BLaER1 (cell line): ENCODE measurements around the gene APOL3.
"Not testable (repeated sequence)": the region's sequence is repeated elsewhere in the genome, so short reads cannot be mapped to it uniquely, and the experiment has no call there.

ENCODE experiments used
- H3K27ac ChIP-seq: shearing (Covaris generic); formaldehyde crosslinking; 2 replicates; pipeline ENCODE4 v1.8.1; 2022
- H3K27me3 ChIP-seq: shearing (Covaris generic); formaldehyde crosslinking; 2 replicates; pipeline ENCODE4 v1.8.1; 2022
- H3K36me3 ChIP-seq: shearing (Covaris generic); formaldehyde crosslinking; 2 replicates; pipeline ENCODE4 v1.8.1; 2022
- H3K4me1 ChIP-seq: shearing (Covaris generic); formaldehyde crosslinking; 2 replicates; pipeline ENCODE4 v1.8.1; 2022
- H3K4me2 ChIP-seq: shearing (Covaris generic); formaldehyde crosslinking; 2 replicates; pipeline ENCODE4 v1.8.1; 2022
- H3K4me3 ChIP-seq: shearing (Covaris generic); formaldehyde crosslinking; 2 replicates; pipeline ENCODE4 v1.8.1; 2022
- H3K9ac ChIP-seq: shearing (Covaris generic); formaldehyde crosslinking; 2 replicates; pipeline ENCODE4 v1.8.1; 2022
- H3K9me3 ChIP-seq: shearing (Covaris generic); formaldehyde crosslinking; 2 replicates; pipeline ENCODE4 v1.8.1; 2022
- H4K20me1 ChIP-seq: shearing (Covaris generic); formaldehyde crosslinking; 2 replicates; pipeline ENCODE4 v1.8.1; 2022
- Cebpa-rat ChIP-seq: shearing (Covaris generic); IDR thresholded peaks from 2 replicates; pipeline ENCODE4 v1.8.1; 2022

Gene APOL3

DNA sequence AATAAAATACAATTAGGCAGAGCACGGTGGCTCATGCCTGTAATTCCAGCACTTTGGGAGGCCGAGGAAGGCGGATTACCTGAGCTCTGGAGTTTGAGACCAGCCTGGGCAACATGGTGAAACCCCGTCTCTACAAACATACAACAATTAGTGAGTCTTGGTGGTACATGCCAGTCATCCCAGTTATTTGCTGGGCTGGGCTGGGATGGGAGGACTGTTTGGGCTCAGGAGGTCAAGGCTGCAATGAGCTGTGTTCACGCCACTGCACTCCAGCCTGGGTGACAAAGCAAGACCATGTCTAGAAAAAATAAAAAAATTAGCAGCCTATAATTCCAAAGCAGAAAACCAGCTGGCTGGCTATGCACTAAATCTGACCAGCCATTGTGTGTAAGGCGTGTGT, 35.1 kb downstream of the APOL3 start:
- TF ChIP-seq Cebpa-rat, result no peak
- H3K4me1 ChIP-seq, result peaks cover 6% of the 10 kb centered on the region; the same call in 1 of the 2 replicates
- no peak overlapping the region for H3K4me3 ChIP-seq
- H3K9me3 ChIP-seq, result no peaks in the 10 kb centered on the region
- no peak overlapping the region for H3K4me2 ChIP-seq
- H3K9ac ChIP-seq, result no peak overlapping the region
- H4K20me1 ChIP-seq, result no peaks in the 10 kb centered on the region
- H3K36me3 ChIP-seq, result no peaks in the 10 kb centered on the region
- no peak overlapping the region for H3K27ac ChIP-seq
- no peaks in the 10 kb centered on the region for H3K27me3 ChIP-seq

DNA sequence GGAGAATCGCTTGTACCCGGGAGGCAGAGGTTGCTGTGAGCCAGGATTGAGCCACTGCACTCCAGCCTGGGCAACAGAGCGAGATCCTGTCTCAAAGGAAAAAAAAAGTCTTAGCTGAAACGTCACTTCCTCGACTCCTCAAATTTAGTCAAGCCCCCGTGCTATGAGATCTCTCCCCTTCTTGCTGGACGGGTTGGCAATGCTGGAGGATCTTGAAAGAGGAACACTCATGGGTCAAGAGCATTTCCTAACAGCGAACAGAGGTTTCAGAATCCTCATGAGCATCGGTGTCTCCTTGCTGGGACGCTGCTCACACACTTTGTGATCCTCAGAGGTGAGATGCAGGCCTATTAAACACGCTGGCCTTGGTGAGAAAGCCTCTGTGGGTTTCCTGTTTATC, 35.9 kb downstream of the APOL3 start:
- Histone ChIP-seq H3K9ac (no peak overlapping the region), H3K27me3 (no peaks in the 10 kb centered on the region), H3K4me2 (no peak overlapping the region), H4K20me1 (no peaks in the 10 kb centered on the region), H3K27ac (no peak overlapping the region), H3K4me1 (peaks cover 6% of the 10 kb centered on the region; the same call in 1 of the 2 replicates), H3K9me3 (no peaks in the 10 kb centered on the region), H3K4me3 (no peak overlapping the region), H3K36me3 (no peaks in the 10 kb centered on the region)
- no peak for TF ChIP-seq Cebpa-rat

GRCh38 chr22:36123673-36124630, 36.6 kb downstream of the APOL3 start:
- no peaks in the 10 kb centered on the region for H3K9me3 ChIP-seq
- no peaks in the 10 kb centered on the region for H3K27me3 ChIP-seq
- no peaks in the 10 kb centered on the region for H4K20me1 ChIP-seq
- H3K9ac ChIP-seq, result 0 out of 2 replicates have a peak overlapping the region, but pooled peaks have one; percentile 16
- no peak for TF ChIP-seq Cebpa-rat
- peak overlapping the region; percentile 64 for H3K4me2 ChIP-seq
- no peaks in the 10 kb centered on the region for H3K36me3 ChIP-seq
- H3K4me1 ChIP-seq, result peaks cover 6% of the 10 kb centered on the region; the same call in 1 of the 2 replicates
- H3K4me3 ChIP-seq, result no peak overlapping the region
- H3K27ac ChIP-seq, result peak overlapping the region; percentile 59

GRCh38 chr22:36120621-36121351, 39.8 kb downstream of the APOL3 start:
- not testable (repeated sequence) for H3K9me3 ChIP-seq, H3K27ac ChIP-seq, H3K36me3 ChIP-seq, H3K4me3 ChIP-seq, H3K9ac ChIP-seq, H4K20me1 ChIP-seq, H3K4me2 ChIP-seq, H3K27me3 ChIP-seq
- peaks cover 14% of the 10 kb centered on the region for H3K4me1 ChIP-seq

DNA sequence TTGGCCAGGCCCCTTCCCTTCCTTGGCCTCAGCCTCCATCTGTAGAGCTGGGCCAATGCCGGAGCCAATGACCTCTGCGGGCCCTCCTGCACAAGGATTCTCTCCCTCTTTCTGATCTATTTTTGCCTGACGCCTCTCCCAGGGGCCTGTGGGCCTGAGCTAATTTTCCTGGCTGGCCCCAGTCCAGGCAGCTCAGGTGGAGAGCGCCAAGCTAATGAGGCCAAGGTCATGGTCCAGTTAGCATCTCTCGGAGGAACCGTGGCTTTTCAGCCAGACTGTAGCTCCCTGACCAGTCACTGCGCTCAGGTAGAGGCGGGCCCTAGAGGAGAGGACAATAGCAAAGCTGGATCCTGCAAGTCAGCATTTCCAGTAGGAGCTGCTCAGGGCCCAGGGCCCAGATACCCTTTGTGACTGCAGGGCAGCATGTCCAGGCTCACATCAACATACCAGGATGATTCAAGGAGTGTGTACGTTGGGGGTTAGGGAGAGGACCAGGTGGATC, 43.5 kb downstream of the APOL3 start:
- no peaks in the 10 kb centered on the region for H4K20me1 ChIP-seq
- no peak for TF ChIP-seq Cebpa-rat
- H3K4me3 ChIP-seq, result no peak overlapping the region
- H3K4me1 ChIP-seq, result peaks cover 8% of the 10 kb centered on the region
- peak overlapping the region; percentile 52 for H3K4me2 ChIP-seq
- H3K9me3 ChIP-seq, result no peaks in the 10 kb centered on the region
- H3K27ac ChIP-seq, result no peak overlapping the region
- H3K27me3 ChIP-seq, result no peaks in the 10 kb centered on the region
- H3K36me3 ChIP-seq, result no peaks in the 10 kb centered on the region
- H3K9ac ChIP-seq, result no peak overlapping the region

DNA sequence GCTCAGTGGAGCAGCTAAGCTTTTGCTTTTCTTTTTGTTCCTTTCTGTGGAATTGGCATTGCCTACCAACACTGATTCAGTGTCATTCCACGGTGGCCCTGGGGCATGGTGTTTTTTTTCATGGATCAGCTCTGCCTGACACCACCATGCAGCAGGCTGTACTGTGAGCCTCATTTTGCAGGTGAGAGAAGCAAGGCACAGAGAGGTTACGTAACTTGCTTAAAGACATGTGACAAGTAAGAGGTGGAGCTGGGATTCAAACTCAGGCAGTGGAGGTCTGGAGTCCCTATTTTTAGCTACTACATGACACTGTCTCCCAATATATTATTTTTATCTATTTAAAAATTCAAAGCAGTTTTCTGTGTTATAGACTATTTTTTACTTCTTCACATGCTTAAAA, 44.4 kb downstream of the APOL3 start:
- no peak overlapping the region for H3K27ac ChIP-seq
- H3K4me1 ChIP-seq, result peaks cover 8% of the 10 kb centered on the region
- H4K20me1 ChIP-seq, result no peaks in the 10 kb centered on the region
- no peak overlapping the region for H3K4me2 ChIP-seq
- no peak overlapping the region for H3K4me3 ChIP-seq
- no peak for TF ChIP-seq Cebpa-rat
- no peaks in the 10 kb centered on the region for H3K27me3 ChIP-seq
- H3K9me3 ChIP-seq, result no peaks in the 10 kb centered on the region
- H3K9ac ChIP-seq, result no peak overlapping the region
- no peaks in the 10 kb centered on the region for H3K36me3 ChIP-seq

GRCh38 chr22:36113121-36113520, 47.4 kb downstream of the APOL3 start:
- H3K27ac ChIP-seq, result no peak overlapping the region
- no peaks in the 10 kb centered on the region for H3K36me3 ChIP-seq
- no peaks in the 10 kb centered on the region for H3K27me3 ChIP-seq
- H3K4me2 ChIP-seq, result no peak overlapping the region
- no peak overlapping the region for H3K4me3 ChIP-seq
- H4K20me1 ChIP-seq, result no peaks in the 10 kb centered on the region
- TF ChIP-seq Cebpa-rat, result no peak
- H3K9me3 ChIP-seq, result no peaks in the 10 kb centered on the region
- H3K4me1 ChIP-seq, result peaks cover 8% of the 10 kb centered on the region
- H3K9ac ChIP-seq, result no peak overlapping the region

DNA sequence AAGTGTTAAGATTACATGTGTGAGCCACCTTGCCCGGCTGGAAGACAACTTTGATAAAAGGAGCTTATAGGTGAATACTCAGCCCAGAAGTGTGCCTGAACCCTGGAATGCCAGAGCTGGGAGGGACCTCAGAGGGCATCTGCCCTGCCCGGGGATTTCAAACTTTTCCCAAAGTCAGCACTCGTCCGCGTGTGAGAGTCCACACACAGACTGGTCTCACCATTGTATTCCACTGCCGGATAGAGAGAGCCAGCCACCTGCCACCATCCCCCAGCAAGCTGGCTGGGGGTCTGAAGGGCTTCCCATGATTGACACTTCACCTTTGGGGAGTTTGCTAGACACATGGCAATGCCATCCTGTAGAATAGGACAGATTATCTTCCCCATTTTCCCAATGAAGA, 49.2 kb downstream of the APOL3 start:
- H3K9me3 ChIP-seq, result no peaks in the 10 kb centered on the region
- H3K4me3 ChIP-seq, result no peak overlapping the region
- H3K27ac ChIP-seq, result no peak overlapping the region
- H3K27me3 ChIP-seq, result no peaks in the 10 kb centered on the region
- TF ChIP-seq Cebpa-rat, result no peak
- no peaks in the 10 kb centered on the region for H4K20me1 ChIP-seq
- no peak overlapping the region for H3K9ac ChIP-seq
- H3K4me1 ChIP-seq, result peaks cover 10% of the 10 kb centered on the region
- no peak overlapping the region for H3K4me2 ChIP-seq
- H3K36me3 ChIP-seq, result no peaks in the 10 kb centered on the region

DNA sequence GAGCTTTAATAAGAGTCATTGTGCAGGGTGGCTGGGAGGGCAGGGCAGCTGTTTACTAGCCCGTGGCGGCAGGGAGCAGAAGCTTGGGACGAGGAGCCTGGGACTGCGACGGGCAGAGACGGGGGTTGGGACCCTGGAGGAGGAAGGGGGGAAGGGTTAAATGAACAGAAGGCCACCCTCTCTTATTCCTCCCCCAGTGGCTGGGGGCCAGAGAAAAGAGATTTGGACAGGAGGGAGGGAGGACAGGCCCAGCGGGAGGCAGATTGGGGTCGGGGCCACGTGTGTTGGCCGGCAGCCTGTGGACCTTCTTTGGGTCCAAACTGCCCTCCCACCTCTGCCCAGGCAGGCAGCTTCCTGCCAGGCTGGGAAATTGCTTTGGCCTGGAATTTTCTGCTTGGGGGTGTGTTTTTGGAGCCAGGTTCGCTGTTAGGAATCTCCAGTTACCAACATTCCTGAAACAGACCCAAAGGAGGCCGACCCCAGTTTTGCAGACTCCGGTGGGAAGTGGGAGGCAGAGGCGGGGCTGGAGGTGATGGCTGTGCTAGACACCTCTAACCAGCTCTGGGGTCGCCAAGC, 50.2 kb downstream of the APOL3 start:
- no peak overlapping the region for H3K9ac ChIP-seq
- no peaks in the 10 kb centered on the region for H3K27me3 ChIP-seq
- H3K4me1 ChIP-seq, result peaks cover 10% of the 10 kb centered on the region
- H3K9me3 ChIP-seq, result no peaks in the 10 kb centered on the region
- no peaks in the 10 kb centered on the region for H4K20me1 ChIP-seq
- no peak overlapping the region for H3K27ac ChIP-seq
- H3K36me3 ChIP-seq, result no peaks in the 10 kb centered on the region
- no peak for TF ChIP-seq Cebpa-rat
- H3K4me2 ChIP-seq, result no peak overlapping the region
- no peak overlapping the region for H3K4me3 ChIP-seq
